HG02852 (cell line): Measurements from ENCODE around the gene SERPINA12.

ENCODE experiments used
- ATAC-seq: cut with Tn5 transposase; IDR thresholded peaks from one replicate; pipeline ENCODE4 v1.9.1; 2021; ENCODE audit warnings: mild to moderate bottlenecking, moderate library complexity; ENCODE audit not compliant: unreplicated experiment

The SERPINA12 gene

GRCh38 chr14:94509356-94509755 is at the start of gene SERPINA12:
TSS of gene SERPINA12 (minus strand) at chr14:94509469. CDS start at chr14:94498397, 11,072 bp downstream.
- ATAC-seq, result no peak

GRCh38 chr14:94558842-94559241 is 49.6 kb upstream of the SERPINA12 start:
- no peak for ATAC-seq

- no peak for ATAC-seq
Observed at GRCh38 chr14:94557327-94557726, 48.1 kb upstream of the SERPINA12 start.

GRCh38 chr14:94555991-94556390 is 46.7 kb upstream of the SERPINA12 start:
- no peak for ATAC-seq

- no peak for ATAC-seq
Observed at GRCh38 chr14:94550041-94550440, 40.8 kb upstream of the SERPINA12 start.

GRCh38 chr14:94548999-94549985 is 40.0 kb upstream of the SERPINA12 start:
- ATAC-seq, result peak; percentile 51

GRCh38 chr14:94548131-94548998 is 39.1 kb upstream of the SERPINA12 start:
- no peak for ATAC-seq

- no peak for ATAC-seq
Observed at GRCh38 chr14:94547726-94548125, 38.5 kb upstream of the SERPINA12 start.

GRCh38 chr14:94547151-94547680 is 37.9 kb upstream of the SERPINA12 start:
- ATAC-seq, result no peak

- ATAC-seq, result no peak
Observed at GRCh38 chr14:94545131-94545841, 36.0 kb upstream of the SERPINA12 start.

GRCh38 chr14:94544726-94545125 is 35.5 kb upstream of the SERPINA12 start:
- ATAC-seq, result no peak

- no peak for ATAC-seq
Observed at GRCh38 chr14:94543449-94544124, 34.3 kb upstream of the SERPINA12 start.

GRCh38 chr14:94542811-94543440 is 33.7 kb upstream of the SERPINA12 start:
- no peak for ATAC-seq

- no peak for ATAC-seq
Observed at GRCh38 chr14:94542111-94542810, 33.0 kb upstream of the SERPINA12 start.

GRCh38 chr14:94541234-94541975 is 32.1 kb upstream of the SERPINA12 start:
- no peak for ATAC-seq

GRCh38 chr14:94540031-94540794 is 30.9 kb upstream of the SERPINA12 start:
- ATAC-seq, result no peak

GRCh38 chr14:94539181-94539580 is 29.9 kb upstream of the SERPINA12 start:
- no peak for ATAC-seq
